Measurements from ENCODE around the gene CENPB.
A peak's percentile ranks its signal among the peaks of the same experiment; 100 is the strongest.

The CENPB gene

GRCh38 chr20:3788685-3789155 lies 2.2 kb upstream of the CENPB start:
- no peak for DNase-seq (ENCODE audit: low read depth)

GRCh38 chr20:3787324-3788014 lies 929 bp upstream of the CENPB start:
- no peak for DNase-seq (ENCODE audit: low read depth)

- no peak for DNase-seq (ENCODE audit: low read depth)
Measured at GRCh38 chr20:3786126-3786484, 435 bp downstream of the CENPB start.

GRCh38 chr20:3785240-3786125 lies 1.1 kb downstream of the CENPB start:
- DNase-seq (ENCODE audit: low read depth): no peak

- DNase-seq (ENCODE audit: low read depth): no peak
Measured at GRCh38 chr20:3784863-3785239, 1.7 kb downstream of the CENPB start.

- DNase-seq (ENCODE audit: low read depth): no peak
Measured at GRCh38 chr20:3784216-3784853, 2.2 kb downstream of the CENPB start.

- no peak for DNase-seq (ENCODE audit: low read depth)
Measured at GRCh38 chr20:3783511-3784195, 2.9 kb downstream of the CENPB start.

- no peak for DNase-seq (ENCODE audit: low read depth)
Measured at GRCh38 chr20:3783068-3783489, 3.5 kb downstream of the CENPB start.

GRCh38 chr20:3782597-3782996 lies 3.9 kb downstream of the CENPB start:
- DNase-seq (ENCODE audit: low read depth): no peak

- peak; percentile 91 for DNase-seq (ENCODE audit: low read depth)
Measured at GRCh38 chr20:3781153-3781910, 5.2 kb downstream of the CENPB start, which contains the start of gene SPEF1. SPEF1 (minus strand) TSS chr20:3781448; CDS start chr20:3781287, 161 bp downstream.

- no peak for DNase-seq (ENCODE audit: low read depth)
Measured at GRCh38 chr20:3778976-3779375, 7.6 kb downstream of the CENPB start.

GRCh38 chr20:3777716-3778629 lies 8.6 kb downstream of the CENPB start:
- DNase-seq (ENCODE audit: low read depth): no peak

GRCh38 chr20:3777381-3777715 lies 9.2 kb downstream of the CENPB start:
- no peak for DNase-seq (ENCODE audit: low read depth)

- DNase-seq (ENCODE audit: low read depth): no peak
Measured at GRCh38 chr20:3775457-3776108, 11.0 kb downstream of the CENPB start.

- no peak for DNase-seq (ENCODE audit: low read depth)
Measured at GRCh38 chr20:3771552-3772058, 14.9 kb downstream of the CENPB start.

- DNase-seq (ENCODE audit: low read depth): peak; percentile 70
Measured at GRCh38 chr20:3768342-3769130, 18.0 kb downstream of the CENPB start.

GRCh38 chr20:3767427-3768341 lies 18.9 kb downstream of the CENPB start, which contains the start of gene ADISSP:
ADISSP (minus strand) TSS chr20:3767753; CDS start chr20:3760100, 7,653 bp downstream.
- peak; percentile 96 for DNase-seq (ENCODE audit: low read depth)

GRCh38 chr20:3767110-3767426 lies 19.5 kb downstream of the CENPB start:
- no peak for DNase-seq (ENCODE audit: low read depth)

Measured in GM04504 (cell line).